CD4-positive, alpha-beta T cell (primary cell): Measurements from ENCODE around the gene LIN37. TPM values are rescaled to one million over a fixed set of nuclear protein-coding genes. Genes with fewer than 3 reads are reported as not detected.

Experiments
- ATAC-seq: fragments of 200-7000 bp; cut with Tn5 transposase; one replicate; pipeline ENCODE4 v1.10.0; 2022; ENCODE audit warnings: mild to moderate bottlenecking; ENCODE audit not compliant: poor library complexity
- CTCF ChIA-PET: fragments of 350-600 bp; sonication (Branson Sonifier 250); formaldehyde crosslinking; loops from one replicate; lab custom pipeline; 2021; ENCODE audit warnings: antibody characterized with exemption, inconsistent platforms; lab: Charles Lee
- POLR2A ChIA-PET: fragments of 350-600 bp; sonication (Branson Sonifier 250); formaldehyde crosslinking; loops from one replicate; lab custom pipeline; 2021; ENCODE audit warnings: antibody characterized with exemption, inconsistent platforms; lab: Charles Lee
- DNase-seq, 14 experiments: peaks; one replicate each; pipeline ENCODE4 v3.0.0-alpha.2; 2013 to 2020; ENCODE audit warnings: mixed read lengths in 2 of 14
- H3K27ac ChIP-seq, 2 donors: one replicate each; pipeline versions ENCODE4 v1.5.1 to v1.7.0; 2013; ENCODE audit warnings: low read length in 2 of 2, low read depth in 1 of 2, mild to moderate bottlenecking in 1 of 2
- H3K27me3 ChIP-seq, 2 experiments: 1 replicate in 1 of 2; 2 replicates in 1 of 2; pipeline versions ENCODE4 v1.6.1 to v1.7.0; 2013; ENCODE audit warnings: low read length in 2 of 2, control low read depth in 1 of 2, mild to moderate bottlenecking in 1 of 2, moderate library complexity in 1 of 2; ENCODE audit not compliant: insufficient read depth in 2 of 2, control insufficient read depth in 1 of 2
- H3K36me3 ChIP-seq: one replicate; pipeline ENCODE4 v1.6.1; 2013; ENCODE audit warnings: low read length, control low read depth; ENCODE audit not compliant: insufficient read depth
- H3K4me1 ChIP-seq: one replicate; pipeline ENCODE4 v1.6.1; 2013; ENCODE audit warnings: low read length, control low read depth; ENCODE audit not compliant: insufficient read depth
- H3K4me3 ChIP-seq: one replicate; pipeline ENCODE4 v1.5.1; 2013; ENCODE audit warnings: mild to moderate bottlenecking, low read length, moderate library complexity
- H3K9me3 ChIP-seq, 2 experiments: 1 replicate in 1 of 2; 2 replicates in 1 of 2; pipeline versions ENCODE4 v1.6.1 to v1.7.0; 2013; ENCODE audit warnings: low read length in 2 of 2, mild to moderate bottlenecking in 2 of 2, control low read depth in 1 of 2, moderate library complexity in 1 of 2; ENCODE audit not compliant: control insufficient read depth in 1 of 2, insufficient read depth in 1 of 2
- H3K27ac Mint-ChIP-seq: one replicate; pipeline ENCODE4 v1.8.0; 2020; ENCODE audit warnings: mixed read lengths
- H3K27me3 Mint-ChIP-seq: one replicate; pipeline ENCODE4 v1.8.0; 2021; ENCODE audit warnings: mixed read lengths
- H3K36me3 Mint-ChIP-seq: one replicate; pipeline ENCODE4 v1.8.0; 2021; ENCODE audit warnings: low read depth, mixed read lengths
- H3K4me1 Mint-ChIP-seq: one replicate; pipeline ENCODE4 v1.8.0; 2021; ENCODE audit warnings: low read depth, mixed read lengths
- H3K4me3 Mint-ChIP-seq: one replicate; pipeline ENCODE4 v1.8.0; 2020; ENCODE audit warnings: mild to moderate bottlenecking, mixed read lengths
- H3K9me3 Mint-ChIP-seq: one replicate; pipeline ENCODE4 v1.8.0; 2020; ENCODE audit warnings: mixed read lengths
- intact Hi-C, 2 experiments: fragments of 100-400 bp; cut with DNase I in 1 of 2; cut with micrococcal nuclease in 1 of 2; formaldehyde crosslinking; loops; one replicate each; pipeline versions ENCODE4 v1.15.1 to v1.9.0; 2023 to 2025; cut with DNase I, micrococcal nuclease
- total RNA-seq, 174 experiments: library from RNA in 2 of 174; stranded (reverse) in 2 of 174; gene quantifications; one replicate each; pipeline ENCODE4 v1.2.3 and lab custom pipeline; 2021 to 2026
- TF ChIP-seq, protein P1 (sequence below): fragments of 200-600 bp; IDR thresholded peaks from one replicate; pipeline ENCODE4 v1.8.0; 2022; ENCODE audit warnings: antibody characterized with exemption, mild to moderate bottlenecking

The LIN37 gene
- total RNA-seq, 2 experiments from 2014 or later: 4.8 to 6.0 TPM

DNA sequence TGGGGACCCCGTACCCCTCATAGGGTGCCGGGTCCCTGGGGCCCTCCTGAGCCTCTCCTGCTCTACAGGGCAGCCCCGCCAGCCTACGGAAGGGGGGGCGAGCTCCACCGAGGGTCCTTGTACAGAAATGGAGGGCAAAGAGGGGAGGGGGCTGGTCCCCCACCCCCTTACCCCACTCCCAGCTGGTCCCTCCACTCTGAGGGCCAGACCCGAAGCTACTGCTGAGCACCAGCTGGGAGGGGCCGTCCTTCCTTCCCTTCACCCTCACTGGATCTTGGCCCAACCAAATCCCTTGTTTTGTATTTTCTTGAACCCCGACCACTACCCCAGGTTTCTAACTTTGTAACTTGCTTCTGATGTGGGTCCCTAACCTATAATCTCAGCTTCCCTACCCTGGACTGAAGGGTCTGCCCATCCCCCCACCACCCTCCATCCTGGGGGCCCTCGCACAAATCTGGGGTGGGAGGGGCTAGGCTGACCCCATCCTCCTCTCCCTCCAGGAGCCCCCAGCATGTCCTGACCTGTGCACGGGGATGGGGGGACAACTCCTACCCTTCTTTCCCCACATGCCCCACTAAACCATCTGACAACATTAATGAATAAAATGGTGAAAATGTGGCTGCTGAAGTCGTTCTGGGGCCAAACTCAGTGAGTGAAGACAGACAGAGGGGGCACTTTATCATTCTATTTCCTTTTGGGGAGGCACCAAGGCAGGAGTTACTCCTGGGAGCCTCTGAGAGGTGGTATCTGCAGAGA is 40.0 kb downstream of the LIN37 start:
- Mint-ChIP-seq H3K4me1 (no peaks in the 10 kb centered on the region), H3K27ac (no peak overlapping the region), H3K36me3 (peaks cover under 1% of the 10 kb centered on the region), H3K4me3 (no peak overlapping the region), H3K9me3 (no peaks in the 10 kb centered on the region), H3K27me3 (no peaks in the 10 kb centered on the region)
- TF ChIP-seq, protein P1, sequence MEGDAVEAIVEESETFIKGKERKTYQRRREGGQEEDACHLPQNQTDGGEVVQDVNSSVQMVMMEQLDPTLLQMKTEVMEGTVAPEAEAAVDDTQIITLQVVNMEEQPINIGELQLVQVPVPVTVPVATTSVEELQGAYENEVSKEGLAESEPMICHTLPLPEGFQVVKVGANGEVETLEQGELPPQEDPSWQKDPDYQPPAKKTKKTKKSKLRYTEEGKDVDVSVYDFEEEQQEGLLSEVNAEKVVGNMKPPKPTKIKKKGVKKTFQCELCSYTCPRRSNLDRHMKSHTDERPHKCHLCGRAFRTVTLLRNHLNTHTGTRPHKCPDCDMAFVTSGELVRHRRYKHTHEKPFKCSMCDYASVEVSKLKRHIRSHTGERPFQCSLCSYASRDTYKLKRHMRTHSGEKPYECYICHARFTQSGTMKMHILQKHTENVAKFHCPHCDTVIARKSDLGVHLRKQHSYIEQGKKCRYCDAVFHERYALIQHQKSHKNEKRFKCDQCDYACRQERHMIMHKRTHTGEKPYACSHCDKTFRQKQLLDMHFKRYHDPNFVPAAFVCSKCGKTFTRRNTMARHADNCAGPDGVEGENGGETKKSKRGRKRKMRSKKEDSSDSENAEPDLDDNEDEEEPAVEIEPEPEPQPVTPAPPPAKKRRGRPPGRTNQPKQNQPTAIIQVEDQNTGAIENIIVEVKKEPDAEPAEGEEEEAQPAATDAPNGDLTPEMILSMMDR: no peak
- peaks cover 3% of the 10 kb centered on the region for H3K36me3 ChIP-seq
- no peaks in the 10 kb centered on the region for H3K27me3 ChIP-seq
- ATAC-seq (no peak), DNase-seq (peak in 1 of 14 experiments; percentile 12)
- POLR2A ChIA-PET: no interaction called here
- no peak overlapping the region for H3K4me3 ChIP-seq
- CTCF ChIA-PET: interaction anchor here (0.6 kb wide), 1 partner anchor 93 kb away, joined by 4 read pairs; no protein-coding TSS in a partner anchor
- no peak overlapping the region for H3K27ac ChIP-seq
- H3K4me1 ChIP-seq: no peaks in the 10 kb centered on the region
- intact Hi-C loops: no loop called here
- no peaks in the 10 kb centered on the region for H3K9me3 ChIP-seq

DNA sequence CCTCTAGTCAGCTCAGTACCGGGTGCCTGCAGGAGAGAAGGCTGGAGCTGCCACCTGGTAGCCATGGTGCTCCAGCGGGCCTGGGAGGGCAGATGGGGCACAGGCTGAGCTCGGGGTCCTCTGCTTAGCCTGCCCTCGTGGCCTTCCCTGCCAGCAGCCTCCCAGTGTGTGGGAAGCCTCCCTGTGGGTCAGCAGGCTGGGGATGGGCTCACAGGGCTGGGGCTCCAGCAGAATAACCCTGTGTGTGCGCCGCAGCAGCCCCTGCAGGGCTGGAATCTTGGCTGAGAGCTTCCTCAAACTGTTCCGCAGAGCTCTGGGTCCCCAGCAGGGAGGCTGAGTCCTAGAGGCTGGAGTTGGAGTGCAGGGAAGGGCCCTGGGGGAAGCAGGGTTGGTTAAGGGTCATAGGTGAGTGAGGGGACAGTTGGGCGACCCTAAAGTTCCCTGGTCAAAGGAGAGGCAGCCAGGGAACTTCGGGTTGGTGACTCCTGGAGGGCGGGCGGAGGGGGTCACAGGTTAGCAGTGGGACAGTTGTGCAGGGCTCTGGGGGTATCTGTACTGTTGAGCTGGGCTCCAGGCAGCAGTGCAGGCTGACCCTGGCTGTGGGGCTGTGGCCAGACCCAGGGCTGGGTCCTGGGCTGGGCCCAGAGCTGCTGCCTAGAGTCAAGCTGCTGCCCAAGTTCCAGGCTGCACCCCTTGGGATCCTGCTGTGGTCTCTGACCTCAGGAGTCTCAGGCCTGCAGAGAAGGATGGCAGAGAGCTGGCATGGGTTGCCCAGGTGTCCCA is 41.0 kb downstream of the LIN37 start:
- DNase-seq (no peak), ATAC-seq (no peak)
- Mint-ChIP-seq H3K36me3 (no peaks in the 10 kb centered on the region), H3K27ac (no peak overlapping the region), H3K27me3 (peaks cover 6% of the 10 kb centered on the region), H3K4me1 (no peaks in the 10 kb centered on the region), H3K9me3 (no peaks in the 10 kb centered on the region), H3K4me3 (no peak overlapping the region)
- H3K27me3 ChIP-seq: no peaks in the 10 kb centered on the region
- H3K9me3 ChIP-seq: no peaks in the 10 kb centered on the region
- POLR2A ChIA-PET: no interaction called here
- intact Hi-C loops: no loop called here
- H3K4me1 ChIP-seq: no peaks in the 10 kb centered on the region
- peaks cover 3% of the 10 kb centered on the region for H3K36me3 ChIP-seq
- H3K27ac ChIP-seq: no peak overlapping the region
- TF ChIP-seq, protein P1: no peak
- CTCF ChIA-PET: no interaction called here
- no peak overlapping the region for H3K4me3 ChIP-seq

DNA sequence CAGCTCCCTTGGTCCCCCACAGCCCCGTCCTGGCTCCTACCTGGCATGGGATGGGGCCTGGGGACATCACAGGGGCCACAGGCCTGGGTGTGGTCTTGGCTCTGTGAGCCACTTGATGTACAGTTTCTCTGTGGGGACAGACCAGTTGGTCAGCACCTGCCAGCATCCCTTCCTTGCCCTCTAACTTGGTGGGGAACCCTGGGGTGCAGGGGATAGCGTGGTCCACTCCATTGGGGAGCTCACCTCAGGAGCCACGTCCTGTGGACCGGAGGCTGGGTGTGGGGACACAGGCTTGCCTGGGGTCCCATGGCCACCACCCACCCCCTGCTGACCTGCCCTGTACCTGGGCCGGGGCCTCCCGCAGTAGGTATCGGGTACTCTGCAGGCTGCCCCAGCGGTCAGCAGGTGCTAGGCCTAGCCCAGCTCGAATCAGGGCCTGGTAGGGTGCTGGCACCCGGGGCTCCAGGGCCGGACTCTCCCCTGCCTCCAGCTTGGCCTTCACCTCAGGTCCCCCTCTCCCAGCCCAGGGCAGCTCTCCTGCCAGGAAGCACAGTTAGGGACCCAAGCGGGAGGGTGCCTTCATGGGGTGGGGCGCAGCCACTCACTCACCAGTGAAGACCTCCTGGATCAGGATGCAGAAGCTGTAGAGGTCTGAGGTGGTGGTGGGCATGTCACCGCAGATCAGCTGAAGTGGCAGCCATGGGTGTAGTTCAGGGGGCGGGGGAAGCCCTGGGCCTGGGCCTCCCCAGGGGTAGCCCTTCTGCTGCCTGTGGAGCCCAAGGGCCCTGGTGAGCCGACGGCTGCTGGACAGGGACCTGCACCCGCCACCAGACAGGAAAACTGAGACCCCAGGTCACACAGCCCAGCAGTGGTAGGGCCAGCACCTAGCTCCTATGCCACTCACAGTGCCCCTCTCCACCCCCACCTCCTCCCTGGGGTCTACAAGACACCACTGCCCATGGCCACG is 41.9 kb downstream of the LIN37 start:
- Histone ChIP-seq H3K4me3 (no peak overlapping the region), H3K27ac (no peak overlapping the region), H3K4me1 (no peaks in the 10 kb centered on the region), H3K9me3 (no peaks in the 10 kb centered on the region), H3K36me3 (peaks cover 3% of the 10 kb centered on the region), H3K27me3 (no peaks in the 10 kb centered on the region)
- Mint-ChIP-seq H3K4me1 (no peaks in the 10 kb centered on the region), H3K36me3 (no peaks in the 10 kb centered on the region), H3K27ac (no peak overlapping the region), H3K9me3 (no peaks in the 10 kb centered on the region), H3K4me3 (no peak overlapping the region), H3K27me3 (peaks cover 6% of the 10 kb centered on the region)
- POLR2A ChIA-PET: no interaction called here
- CTCF ChIA-PET: no interaction called here
- ATAC-seq (no peak), DNase-seq (no peak)
- intact Hi-C loops: no loop called here
- TF ChIP-seq, protein P1: no peak
